PC-3 (cell line): Measurements from ENCODE around the gene SRRM2.

ENCODE experiments used
- CTCF ChIP-seq: fragments of 300-600 bp; sonication (generic); conservative IDR thresholded peaks from 2 replicates; pipeline ENCODE4 v1.5.1; 2017; ENCODE audit warnings: antibody characterized with exemption, low read depth, mild to moderate bottlenecking, low read length
- EZH2 ChIP-seq: fragments of 300-600 bp; sonication (generic); IDR thresholded peaks from one replicate; pipeline ENCODE4 v1.6.1; 2017; ENCODE audit warnings: antibody characterized with exemption, mild to moderate bottlenecking, low read length; ENCODE audit not compliant: unreplicated experiment
- EZH2phosphoT487 ChIP-seq: fragments of 300-600 bp; sonication (generic); IDR thresholded peaks from 2 replicates; pipeline ENCODE4 v1.6.1; 2018; ENCODE audit warnings: mild to moderate bottlenecking, antibody characterized with exemption, low read length, borderline replicate concordance

GRCh38 chr16:2709588-2709984 lies 42.9 kb upstream of the SRRM2 start:
- TF ChIP-seq CTCF (no peak), EZH2phosphoT487 (no peak), EZH2 (no peak)
